ENCODE data around the gene EMC10. TPM values are rescaled to one million over a fixed set of nuclear protein-coding genes. Genes with fewer than 3 reads are reported as not detected.

EMC10 gene
- total RNA-seq (2014; rRNA removed; shearing (Covaris generic)) (44.4 and 45.2 TPM in 2 replicates), total RNA-seq (2022) (37.5 and 39.1 TPM in 2 replicates), Bru-seq, nascent RNA (percentile 53 among the genes with signal in this experiment), BruChase-seq, experiment 1, labeled RNA remaining after a 6-hour chase (percentile 76 among the genes with signal in this experiment), BruChase-seq, experiment 2, labeled RNA remaining after a 2-hour chase (percentile 73 among the genes with signal in this experiment)
- long read RNA-seq, partial matches to known transcripts: 0 of 8 reads
- long read RNA-seq, other reads (novel, unspliced or antisense): 8 of 8 reads

GRCh38 chr19:50476224-50476906 is at the start of gene EMC10, which contains the start of gene GARIN5A:
Gene EMC10 (plus strand): TSS chr19:50476507. CDS start chr19:50476545, 38 bp downstream.
Gene GARIN5A (minus strand): TSS chr19:50476848. CDS start chr19:50476388, 460 bp downstream.
- H3K27ac ChIP-seq (ENCODE audit: low read depth, low read length, poor library complexity, severe bottlenecking): peak within 1 kb of the TSS; percentile 73
- TF ChIP-seq EZH2phosphoT487 (IDR thresholded peaks at IDR 0.05; ENCODE audit: borderline replicate concordance, low read depth, low read length) (no peak), CTCF (conservative IDR thresholded peaks at IDR 0.05; ENCODE audit: low read length) (no peak)
- no peaks in the 10 kb centered on the region for H4K20me1 ChIP-seq (ENCODE audit: insufficient read depth, low read length)
- peaks cover 41% of the 10 kb centered on the region for H3K36me3 ChIP-seq (ENCODE audit: insufficient read depth, low read length)
- H3K4me2 ChIP-seq (ENCODE audit: low read length): peak within 1 kb of the TSS; percentile 77
- ChIA-PET POLR2A (no interaction called here), CTCF (ENCODE audit: unreplicated experiment) (no interaction called here)
- H3K9me3 ChIP-seq (ENCODE audit: low read length): peaks cover 12% of the 10 kb centered on the region
- H2AFZ ChIP-seq (ENCODE audit: low read length): peak within 1 kb of the TSS; percentile 78
- intact Hi-C loops (cut with micrococcal nuclease; ENCODE audit: unreplicated experiment): no loop called here
- H3K9me2 ChIP-seq (ENCODE audit: insufficient read depth, low read length): no peaks in the 10 kb centered on the region
- H3K4me1 ChIP-seq (ENCODE audit: insufficient read depth, low read length, poor library complexity, severe bottlenecking): peaks cover 10% of the 10 kb centered on the region
- peak; percentile 98 for DNase-seq (ENCODE audit: low spot score)
- H3K4me3 ChIP-seq (ENCODE audit: low read depth, low read length, poor library complexity, severe bottlenecking): peak within 1 kb of the TSS; percentile 98
- TSS peak; percentile 63 for BruUV-seq (replicated peaks)
- peaks cover 22% of the 10 kb centered on the region for H3K79me2 ChIP-seq (ENCODE audit: insufficient read depth, low read depth, low read length)

GRCh38 chr19:50427318-50427925 is 48.9 kb upstream of the EMC10 start:
- Histone ChIP-seq H3K27ac (ENCODE audit: low read depth, low read length, poor library complexity, severe bottlenecking) (peak overlapping the region; percentile 87), H3K4me3 (ENCODE audit: low read depth, low read length, poor library complexity, severe bottlenecking) (no peak overlapping the region), H3K79me2 (ENCODE audit: insufficient read depth, low read depth, low read length) (no peaks in the 10 kb centered on the region), H3K4me1 (ENCODE audit: insufficient read depth, low read length, poor library complexity, severe bottlenecking) (peaks cover 50% of the 10 kb centered on the region), H4K20me1 (ENCODE audit: insufficient read depth, low read length) (no peaks in the 10 kb centered on the region), H3K4me2 (ENCODE audit: low read length) (peak overlapping the region; percentile 23), H2AFZ (ENCODE audit: low read length) (no peak overlapping the region), H3K9me2 (ENCODE audit: insufficient read depth, low read length) (no peaks in the 10 kb centered on the region), H3K36me3 (ENCODE audit: insufficient read depth, low read length) (peaks cover 64% of the 10 kb centered on the region), H3K9me3 (ENCODE audit: low read length) (no peaks in the 10 kb centered on the region)
- DNase-seq (ENCODE audit: low spot score): no peak
- ChIA-PET CTCF (ENCODE audit: unreplicated experiment) (no interaction called here), POLR2A (no interaction called here)
- TF ChIP-seq CTCF (conservative IDR thresholded peaks at IDR 0.05; ENCODE audit: low read length) (no peak), EZH2phosphoT487 (IDR thresholded peaks at IDR 0.05; ENCODE audit: borderline replicate concordance, low read depth, low read length) (no peak)
- intact Hi-C loops (cut with micrococcal nuclease; ENCODE audit: unreplicated experiment): no loop called here
- BruUV-seq (replicated peaks): no TSS peak
